ENCODE results near the gene FECH.

DNA sequence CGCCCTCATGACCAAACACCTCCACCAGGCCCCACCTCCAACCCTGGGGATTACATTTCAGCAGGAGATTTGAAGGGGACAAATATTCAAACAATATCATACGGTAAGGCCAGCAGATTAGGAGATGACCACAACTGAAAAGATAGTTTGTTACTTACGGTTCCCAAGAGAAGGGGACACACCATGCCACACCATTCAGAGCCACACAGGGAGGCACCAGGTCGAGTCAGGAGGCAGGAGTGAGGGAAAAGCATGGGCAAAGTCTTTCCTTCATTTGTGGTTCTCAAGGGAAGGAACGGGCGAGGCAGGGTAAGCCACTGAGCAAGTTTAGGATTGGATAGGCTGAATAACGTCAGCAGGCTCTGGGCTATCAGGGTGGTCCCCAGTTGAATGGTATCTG lies 57.4 kb downstream of the FECH start:
- TF ChIP-seq, protein P1, sequence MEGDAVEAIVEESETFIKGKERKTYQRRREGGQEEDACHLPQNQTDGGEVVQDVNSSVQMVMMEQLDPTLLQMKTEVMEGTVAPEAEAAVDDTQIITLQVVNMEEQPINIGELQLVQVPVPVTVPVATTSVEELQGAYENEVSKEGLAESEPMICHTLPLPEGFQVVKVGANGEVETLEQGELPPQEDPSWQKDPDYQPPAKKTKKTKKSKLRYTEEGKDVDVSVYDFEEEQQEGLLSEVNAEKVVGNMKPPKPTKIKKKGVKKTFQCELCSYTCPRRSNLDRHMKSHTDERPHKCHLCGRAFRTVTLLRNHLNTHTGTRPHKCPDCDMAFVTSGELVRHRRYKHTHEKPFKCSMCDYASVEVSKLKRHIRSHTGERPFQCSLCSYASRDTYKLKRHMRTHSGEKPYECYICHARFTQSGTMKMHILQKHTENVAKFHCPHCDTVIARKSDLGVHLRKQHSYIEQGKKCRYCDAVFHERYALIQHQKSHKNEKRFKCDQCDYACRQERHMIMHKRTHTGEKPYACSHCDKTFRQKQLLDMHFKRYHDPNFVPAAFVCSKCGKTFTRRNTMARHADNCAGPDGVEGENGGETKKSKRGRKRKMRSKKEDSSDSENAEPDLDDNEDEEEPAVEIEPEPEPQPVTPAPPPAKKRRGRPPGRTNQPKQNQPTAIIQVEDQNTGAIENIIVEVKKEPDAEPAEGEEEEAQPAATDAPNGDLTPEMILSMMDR (IDR thresholded peaks at IDR 0.05) = no peak
- no peak for TF ChIP-seq POLR2A (IDR thresholded peaks at IDR 0.05)
